GM23338 (cell line): ENCODE results near the gene EYA2. TPM values are rescaled to one million over a fixed set of nuclear protein-coding genes. Genes with fewer than 3 reads are reported as not detected.

Experiments used
- ATAC-seq: fragments of 200-7000 bp; cut with Tn5 transposase; 3 replicates; pipeline ENCODE4 v1.9.1; 2020
- DNase-seq: peaks from one replicate; pipeline ENCODE4 v3.0.0-alpha.2; 2015; ENCODE audit warnings: low spot score
- H2AFZ ChIP-seq: fragments of 200-600 bp; sonication (generic); 2 replicates; pipeline ENCODE4 v1.8.0; 2016; ENCODE audit warnings: antibody characterized with exemption, mild to moderate bottlenecking, moderate library complexity
- H3F3A ChIP-seq: fragments of 200-600 bp; sonication (generic); replicated peaks from 2 replicates; pipeline ENCODE4 v1.8.0; 2017; ENCODE audit warnings: antibody characterized with exemption, mixed run types, low read depth
- H3K27ac ChIP-seq: fragments of 200-600 bp; sonication (generic); 2 replicates; pipeline ENCODE4 v1.6.1; 2016; ENCODE audit warnings: low read depth
- H3K27me3 ChIP-seq: fragments of 200-600 bp; sonication (generic); 2 replicates; pipeline ENCODE4 v1.8.0; 2016; ENCODE audit warnings: mild to moderate bottlenecking, mixed run types, moderate library complexity; ENCODE audit not compliant: insufficient read depth
- H3K36me3 ChIP-seq: fragments of 200-600 bp; sonication (generic); 2 replicates; pipeline ENCODE4 v1.8.0; 2016; ENCODE audit warnings: mild to moderate bottlenecking; ENCODE audit not compliant: insufficient read depth
- H3K4me1 ChIP-seq: fragments of 200-600 bp; sonication (generic); 2 replicates; pipeline ENCODE4 v1.8.0; 2016; ENCODE audit warnings: mild to moderate bottlenecking, moderate library complexity; ENCODE audit not compliant: insufficient read depth
- H3K4me2 ChIP-seq: fragments of 200-600 bp; sonication (generic); 2 replicates; pipeline ENCODE4 v1.7.1; 2017; ENCODE audit warnings: mixed run types
- H3K4me3 ChIP-seq: fragments of 200-600 bp; sonication (generic); 2 replicates; pipeline ENCODE4 v1.6.1; 2016; ENCODE audit warnings: mixed run types
- H3K79me2 ChIP-seq: fragments of 200-600 bp; sonication (generic); replicated peaks from 2 replicates; pipeline ENCODE4 v1.8.0; 2017; ENCODE audit warnings: mild to moderate bottlenecking; ENCODE audit not compliant: insufficient read depth
- H3K9me2 ChIP-seq: fragments of 200-600 bp; sonication (generic); 2 replicates; pipeline ENCODE4 v1.8.0; 2017; ENCODE audit not compliant: insufficient read depth
- H4K20me1 ChIP-seq: fragments of 200-600 bp; sonication (generic); replicated peaks from 2 replicates; pipeline ENCODE4 v1.8.0; 2017; ENCODE audit warnings: mild to moderate bottlenecking; ENCODE audit not compliant: insufficient read depth
- H3K27ac Mint-ChIP-seq: 2 replicates; pipeline ENCODE4 v1.8.0; 2020; ENCODE audit warnings: inconsistent platforms, mild to moderate bottlenecking, moderate library complexity, mixed read lengths
- H3K27me3 Mint-ChIP-seq: 3 replicates; pipeline ENCODE4 v1.8.0; 2022; ENCODE audit warnings: low read depth, mild to moderate bottlenecking, moderate library complexity, mixed read lengths, inconsistent platforms; ENCODE audit not compliant: insufficient read depth, poor library complexity
- H3K36me3 Mint-ChIP-seq: 3 replicates; pipeline ENCODE4 v1.8.0; 2021; ENCODE audit warnings: low read depth, mild to moderate bottlenecking, inconsistent platforms, moderate library complexity, mixed read lengths
- H3K4me1 Mint-ChIP-seq: 3 replicates; pipeline ENCODE4 v1.8.0; 2020; ENCODE audit warnings: mild to moderate bottlenecking, inconsistent platforms, mixed read lengths
- H3K4me3 Mint-ChIP-seq: 3 replicates; pipeline ENCODE4 v1.8.0; 2021; ENCODE audit warnings: moderate library complexity, mild to moderate bottlenecking, inconsistent platforms, mixed read lengths
- H3K9me3 Mint-ChIP-seq: 3 replicates; pipeline ENCODE4 v1.8.0; 2020; ENCODE audit warnings: moderate library complexity, mild to moderate bottlenecking, inconsistent platforms, mixed read lengths
- CREB1 ChIP-seq: fragments of 250-450 bp; sonication (Bioruptor Pico); IDR thresholded peaks from 2 replicates; pipeline ENCODE4 v1.5.0; 2020; ENCODE audit warnings: low read depth, mild to moderate bottlenecking, moderate library complexity
- ETS1 ChIP-seq: IDR thresholded peaks from 2 replicates; pipeline ENCODE4 v1.6.1; 2016; ENCODE audit warnings: antibody characterized with exemption
- EZH2 ChIP-seq: fragments of 200-600 bp; sonication (generic); IDR thresholded peaks from one replicate; pipeline ENCODE4 v1.8.0; 2017; ENCODE audit warnings: antibody characterized with exemption, mild to moderate bottlenecking, low read depth; ENCODE audit not compliant: unreplicated experiment
- EZH2phosphoT487 ChIP-seq: fragments of 200-600 bp; sonication (generic); IDR thresholded peaks from one replicate; pipeline ENCODE4 v1.8.1; 2018; ENCODE audit warnings: antibody characterized with exemption; ENCODE audit not compliant: unreplicated experiment
- JUNB ChIP-seq: IDR thresholded peaks from one replicate; pipeline ENCODE4 v1.6.1; 2016; ENCODE audit warnings: antibody characterized with exemption; ENCODE audit not compliant: unreplicated experiment
- NANOG ChIP-seq: IDR thresholded peaks from 2 replicates; pipeline ENCODE4 v1.6.1; 2016; ENCODE audit warnings: antibody characterized with exemption, borderline replicate concordance
- POLR2AphosphoS5 ChIP-seq: IDR thresholded peaks from 2 replicates; pipeline ENCODE4 v1.6.1; 2016; ENCODE audit warnings: antibody characterized with exemption, low read depth
- STAT1 ChIP-seq: IDR thresholded peaks from one replicate; pipeline ENCODE4 v1.6.1; 2016; ENCODE audit warnings: antibody characterized with exemption; ENCODE audit not compliant: unreplicated experiment
- ZNF114 ChIP-seq: fragments of 250-450 bp; sonication (Bioruptor Pico); IDR thresholded peaks from 2 replicates; pipeline ENCODE4 v1.5.0; 2020; ENCODE audit warnings: mild to moderate bottlenecking, moderate library complexity
- ZNF331 ChIP-seq: fragments of 250-450 bp; sonication (Bioruptor Pico); IDR thresholded peaks from 2 replicates; pipeline ENCODE4 v1.5.0; 2020; ENCODE audit warnings: low read depth, mild to moderate bottlenecking, moderate library complexity
- polyA plus RNA-seq: library from polyadenylated mRNA; unstranded; fragments of >200 nt; fragmentation: Nextera tagmentation; extraction: Ambion mirVana; gene quantifications from 2 replicates; pipeline ENCODE4 v1.2.1, GENCODE V29; 2016
- total RNA-seq: library from RNA; depleted of rRNA; stranded (reverse); fragments of >200 nt; shearing (Covaris generic); gene quantifications from 2 replicates; pipeline ENCODE4 v1.2.3, GENCODE V29; 2014
- TF ChIP-seq, protein P1 (sequence below): IDR thresholded peaks from one replicate; pipeline ENCODE4 v1.6.1; 2018; ENCODE audit warnings: antibody characterized with exemption; ENCODE audit not compliant: unreplicated experiment
- TF ChIP-seq, protein P2 (sequence below): fragments of 250-450 bp; sonication (Bioruptor Pico); IDR thresholded peaks from 2 replicates; pipeline ENCODE4 v1.5.0; 2020; ENCODE audit warnings: mild to moderate bottlenecking, moderate library complexity
- TF ChIP-seq, protein P3 (sequence below), 2 experiments: fragments of 200-600 bp in 1 of 2; sonication (generic) in 1 of 2; conservative IDR thresholded peaks; 2 replicates each; pipeline versions ENCODE4 v1.5.1 to v1.6.1; 2016 to 2017; ENCODE audit warnings: antibody characterized with exemption in 2 of 2, low read depth in 2 of 2, mild to moderate bottlenecking in 2 of 2, moderate library complexity in 1 of 2

The EYA2 gene
- total and polyA plus RNA-seq, 2 experiments from 2014 or later = 0.50 to 0.56 TPM

- no peaks in the 10 kb centered on the region for H3F3A ChIP-seq
- H3K4me3 ChIP-seq = no peak overlapping the region
- H3K36me3 ChIP-seq = no peaks in the 10 kb centered on the region
- TF ChIP-seq EZH2phosphoT487 = no peak
- TF ChIP-seq, protein P1, sequence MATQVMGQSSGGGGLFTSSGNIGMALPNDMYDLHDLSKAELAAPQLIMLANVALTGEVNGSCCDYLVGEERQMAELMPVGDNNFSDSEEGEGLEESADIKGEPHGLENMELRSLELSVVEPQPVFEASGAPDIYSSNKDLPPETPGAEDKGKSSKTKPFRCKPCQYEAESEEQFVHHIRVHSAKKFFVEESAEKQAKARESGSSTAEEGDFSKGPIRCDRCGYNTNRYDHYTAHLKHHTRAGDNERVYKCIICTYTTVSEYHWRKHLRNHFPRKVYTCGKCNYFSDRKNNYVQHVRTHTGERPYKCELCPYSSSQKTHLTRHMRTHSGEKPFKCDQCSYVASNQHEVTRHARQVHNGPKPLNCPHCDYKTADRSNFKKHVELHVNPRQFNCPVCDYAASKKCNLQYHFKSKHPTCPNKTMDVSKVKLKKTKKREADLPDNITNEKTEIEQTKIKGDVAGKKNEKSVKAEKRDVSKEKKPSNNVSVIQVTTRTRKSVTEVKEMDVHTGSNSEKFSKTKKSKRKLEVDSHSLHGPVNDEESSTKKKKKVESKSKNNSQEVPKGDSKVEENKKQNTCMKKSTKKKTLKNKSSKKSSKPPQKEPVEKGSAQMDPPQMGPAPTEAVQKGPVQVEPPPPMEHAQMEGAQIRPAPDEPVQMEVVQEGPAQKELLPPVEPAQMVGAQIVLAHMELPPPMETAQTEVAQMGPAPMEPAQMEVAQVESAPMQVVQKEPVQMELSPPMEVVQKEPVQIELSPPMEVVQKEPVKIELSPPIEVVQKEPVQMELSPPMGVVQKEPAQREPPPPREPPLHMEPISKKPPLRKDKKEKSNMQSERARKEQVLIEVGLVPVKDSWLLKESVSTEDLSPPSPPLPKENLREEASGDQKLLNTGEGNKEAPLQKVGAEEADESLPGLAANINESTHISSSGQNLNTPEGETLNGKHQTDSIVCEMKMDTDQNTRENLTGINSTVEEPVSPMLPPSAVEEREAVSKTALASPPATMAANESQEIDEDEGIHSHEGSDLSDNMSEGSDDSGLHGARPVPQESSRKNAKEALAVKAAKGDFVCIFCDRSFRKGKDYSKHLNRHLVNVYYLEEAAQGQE = no peak
- no peak for TF ChIP-seq POLR2AphosphoS5
- TF ChIP-seq, protein P2, sequence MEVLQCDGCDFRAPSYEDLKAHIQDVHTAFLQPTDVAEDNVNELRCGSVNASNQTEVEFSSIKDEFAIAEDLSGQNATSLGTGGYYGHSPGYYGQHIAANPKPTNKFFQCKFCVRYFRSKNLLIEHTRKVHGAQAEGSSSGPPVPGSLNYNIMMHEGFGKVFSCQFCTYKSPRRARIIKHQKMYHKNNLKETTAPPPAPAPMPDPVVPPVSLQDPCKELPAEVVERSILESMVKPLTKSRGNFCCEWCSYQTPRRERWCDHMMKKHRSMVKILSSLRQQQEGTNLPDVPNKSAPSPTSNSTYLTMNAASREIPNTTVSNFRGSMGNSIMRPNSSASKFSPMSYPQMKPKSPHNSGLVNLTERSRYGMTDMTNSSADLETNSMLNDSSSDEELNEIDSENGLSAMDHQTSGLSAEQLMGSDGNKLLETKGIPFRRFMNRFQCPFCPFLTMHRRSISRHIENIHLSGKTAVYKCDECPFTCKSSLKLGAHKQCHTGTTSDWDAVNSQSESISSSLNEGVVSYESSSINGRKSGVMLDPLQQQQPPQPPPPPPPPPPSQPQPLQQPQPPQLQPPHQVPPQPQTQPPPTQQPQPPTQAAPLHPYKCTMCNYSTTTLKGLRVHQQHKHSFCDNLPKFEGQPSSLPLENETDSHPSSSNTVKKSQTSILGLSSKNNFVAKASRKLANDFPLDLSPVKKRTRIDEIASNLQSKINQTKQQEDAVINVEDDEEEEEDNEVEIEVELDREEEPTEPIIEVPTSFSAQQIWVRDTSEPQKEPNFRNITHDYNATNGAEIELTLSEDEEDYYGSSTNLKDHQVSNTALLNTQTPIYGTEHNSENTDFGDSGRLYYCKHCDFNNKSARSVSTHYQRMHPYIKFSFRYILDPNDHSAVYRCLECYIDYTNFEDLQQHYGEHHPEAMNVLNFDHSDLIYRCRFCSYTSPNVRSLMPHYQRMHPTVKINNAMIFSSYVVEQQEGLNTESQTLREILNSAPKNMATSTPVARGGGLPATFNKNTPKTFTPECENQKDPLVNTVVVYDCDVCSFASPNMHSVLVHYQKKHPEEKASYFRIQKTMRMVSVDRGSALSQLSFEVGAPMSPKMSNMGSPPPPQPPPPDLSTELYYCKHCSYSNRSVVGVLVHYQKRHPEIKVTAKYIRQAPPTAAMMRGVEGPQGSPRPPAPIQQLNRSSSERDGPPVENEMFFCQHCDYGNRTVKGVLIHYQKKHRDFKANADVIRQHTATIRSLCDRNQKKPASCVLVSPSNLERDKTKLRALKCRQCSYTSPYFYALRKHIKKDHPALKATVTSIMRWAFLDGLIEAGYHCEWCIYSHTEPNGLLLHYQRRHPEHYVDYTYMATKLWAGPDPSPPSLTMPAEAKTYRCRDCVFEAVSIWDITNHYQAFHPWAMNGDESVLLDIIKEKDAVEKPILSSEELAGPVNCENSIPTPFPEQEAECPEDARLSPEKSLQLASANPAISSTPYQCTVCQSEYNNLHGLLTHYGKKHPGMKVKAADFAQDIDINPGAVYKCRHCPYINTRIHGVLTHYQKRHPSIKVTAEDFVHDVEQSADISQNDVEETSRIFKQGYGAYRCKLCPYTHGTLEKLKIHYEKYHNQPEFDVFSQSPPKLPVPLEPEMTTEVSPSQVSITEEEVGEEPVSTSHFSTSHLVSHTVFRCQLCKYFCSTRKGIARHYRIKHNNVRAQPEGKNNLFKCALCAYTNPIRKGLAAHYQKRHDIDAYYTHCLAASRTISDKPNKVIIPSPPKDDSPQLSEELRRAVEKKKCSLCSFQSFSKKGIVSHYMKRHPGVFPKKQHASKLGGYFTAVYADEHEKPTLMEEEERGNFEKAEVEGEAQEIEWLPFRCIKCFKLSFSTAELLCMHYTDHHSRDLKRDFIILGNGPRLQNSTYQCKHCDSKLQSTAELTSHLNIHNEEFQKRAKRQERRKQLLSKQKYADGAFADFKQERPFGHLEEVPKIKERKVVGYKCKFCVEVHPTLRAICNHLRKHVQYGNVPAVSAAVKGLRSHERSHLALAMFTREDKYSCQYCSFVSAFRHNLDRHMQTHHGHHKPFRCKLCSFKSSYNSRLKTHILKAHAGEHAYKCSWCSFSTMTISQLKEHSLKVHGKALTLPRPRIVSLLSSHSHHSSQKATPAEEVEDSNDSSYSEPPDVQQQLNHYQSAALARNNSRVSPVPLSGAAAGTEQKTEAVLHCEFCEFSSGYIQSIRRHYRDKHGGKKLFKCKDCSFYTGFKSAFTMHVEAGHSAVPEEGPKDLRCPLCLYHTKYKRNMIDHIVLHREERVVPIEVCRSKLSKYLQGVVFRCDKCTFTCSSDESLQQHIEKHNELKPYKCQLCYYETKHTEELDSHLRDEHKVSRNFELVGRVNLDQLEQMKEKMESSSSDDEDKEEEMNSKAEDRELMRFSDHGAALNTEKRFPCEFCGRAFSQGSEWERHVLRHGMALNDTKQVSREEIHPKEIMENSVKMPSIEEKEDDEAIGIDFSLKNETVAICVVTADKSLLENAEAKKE (CRISPR knock-in tag) = no peak
- TF ChIP-seq ZNF114 = no peak
- TF ChIP-seq STAT1 = no peak
- no peak for TF ChIP-seq JUNB
- no peak for TF ChIP-seq EZH2
- no peak for TF ChIP-seq CREB1 (CRISPR knock-in tag)
- no peak for TF ChIP-seq ETS1
- TF ChIP-seq, protein P3, sequence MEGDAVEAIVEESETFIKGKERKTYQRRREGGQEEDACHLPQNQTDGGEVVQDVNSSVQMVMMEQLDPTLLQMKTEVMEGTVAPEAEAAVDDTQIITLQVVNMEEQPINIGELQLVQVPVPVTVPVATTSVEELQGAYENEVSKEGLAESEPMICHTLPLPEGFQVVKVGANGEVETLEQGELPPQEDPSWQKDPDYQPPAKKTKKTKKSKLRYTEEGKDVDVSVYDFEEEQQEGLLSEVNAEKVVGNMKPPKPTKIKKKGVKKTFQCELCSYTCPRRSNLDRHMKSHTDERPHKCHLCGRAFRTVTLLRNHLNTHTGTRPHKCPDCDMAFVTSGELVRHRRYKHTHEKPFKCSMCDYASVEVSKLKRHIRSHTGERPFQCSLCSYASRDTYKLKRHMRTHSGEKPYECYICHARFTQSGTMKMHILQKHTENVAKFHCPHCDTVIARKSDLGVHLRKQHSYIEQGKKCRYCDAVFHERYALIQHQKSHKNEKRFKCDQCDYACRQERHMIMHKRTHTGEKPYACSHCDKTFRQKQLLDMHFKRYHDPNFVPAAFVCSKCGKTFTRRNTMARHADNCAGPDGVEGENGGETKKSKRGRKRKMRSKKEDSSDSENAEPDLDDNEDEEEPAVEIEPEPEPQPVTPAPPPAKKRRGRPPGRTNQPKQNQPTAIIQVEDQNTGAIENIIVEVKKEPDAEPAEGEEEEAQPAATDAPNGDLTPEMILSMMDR (conservative IDR thresholded peaks at IDR 0.05; ENCODE audit: low read depth in 2 of 2) = no peak
- no peak for TF ChIP-seq NANOG
- no peak for TF ChIP-seq ZNF331 (CRISPR knock-in tag)
- H3K9me3 Mint-ChIP-seq = no peaks in the 10 kb centered on the region; the same call in 2 of the 3 replicates
- no peak overlapping the region for H3K27ac Mint-ChIP-seq
- H3K36me3 Mint-ChIP-seq = no peaks in the 10 kb centered on the region
- no peak for ATAC-seq
- peaks cover 6% of the 10 kb centered on the region for H3K27me3 Mint-ChIP-seq
- no peaks in the 10 kb centered on the region for H3K79me2 ChIP-seq
- H3K27me3 ChIP-seq = no peaks in the 10 kb centered on the region
- no peaks in the 10 kb centered on the region for H4K20me1 ChIP-seq
- H3K4me2 ChIP-seq = no peak overlapping the region
- H3K4me1 Mint-ChIP-seq = no peaks in the 10 kb centered on the region
- H3K4me1 ChIP-seq = no peaks in the 10 kb centered on the region
- DNase-seq = no peak
- H3K9me2 ChIP-seq = peaks cover 1% of the 10 kb centered on the region; the same call in 1 of the 2 replicates
- H2AFZ ChIP-seq = no peak overlapping the region
- no peak overlapping the region for H3K4me3 Mint-ChIP-seq
- no peak overlapping the region for H3K27ac ChIP-seq
Observed at GRCh38 chr20:47175493-47175892, 280.9 kb downstream of the EYA2 start.
